HEK293T (cell line): Measurements from ENCODE around the gene EPHB1.

ENCODE experiments used
- BHLHE40 ChIP-seq: fragments of 450-650 bp; IDR thresholded peaks from 2 replicates; pipeline ENCODE4 v1.6.1; 2016; ENCODE audit warnings: mild to moderate bottlenecking, moderate library complexity, borderline replicate concordance
- ELF4 ChIP-seq: fragments of 450-650 bp; IDR thresholded peaks from 2 replicates; pipeline ENCODE4 v1.6.1; 2017; ENCODE audit warnings: antibody characterized with exemption
- FOXA1 ChIP-seq: fragments of 450-650 bp; IDR thresholded peaks from 2 replicates; pipeline ENCODE4 v1.6.1; 2016; ENCODE audit warnings: mild to moderate bottlenecking
- FOXK2 ChIP-seq: fragments of 450-650 bp; IDR thresholded peaks from 2 replicates; pipeline ENCODE4 v1.6.1; 2016; ENCODE audit warnings: mild to moderate bottlenecking
- FOXM1 ChIP-seq: fragments of 450-650 bp; IDR thresholded peaks from 2 replicates; pipeline ENCODE4 v1.6.1; 2017; ENCODE audit warnings: mild to moderate bottlenecking, borderline replicate concordance
- HDGF ChIP-seq: fragments of 450-650 bp; IDR thresholded peaks from 2 replicates; pipeline ENCODE4 v1.6.1; 2017; ENCODE audit warnings: antibody characterized with exemption, borderline replicate concordance
- NFRKB ChIP-seq: fragments of 450-650 bp; IDR thresholded peaks from 2 replicates; pipeline ENCODE4 v1.6.1; 2016; ENCODE audit warnings: mild to moderate bottlenecking, moderate library complexity
- PKNOX1 ChIP-seq: fragments of 450-650 bp; IDR thresholded peaks from 2 replicates; pipeline ENCODE4 v1.6.1; 2016
- SP1 ChIP-seq: fragments of 450-650 bp; IDR thresholded peaks from 2 replicates; pipeline ENCODE4 v1.6.1; 2017
- TARDBP ChIP-seq: fragments of 450-650 bp; IDR thresholded peaks from 2 replicates; pipeline ENCODE4 v1.6.1; 2016
- ZNF384 ChIP-seq: fragments of 450-650 bp; IDR thresholded peaks from 2 replicates; pipeline ENCODE4 v1.6.1; 2016

- no peak for TF ChIP-seq FOXM1
- no peak for TF ChIP-seq TARDBP
- no peak for TF ChIP-seq SP1
- TF ChIP-seq ELF4 = no peak
- TF ChIP-seq FOXK2 = no peak
- TF ChIP-seq PKNOX1 = no peak
- no peak for TF ChIP-seq ZNF384
- TF ChIP-seq FOXA1 = no peak
- no peak for TF ChIP-seq BHLHE40
- TF ChIP-seq HDGF = no peak
- TF ChIP-seq NFRKB = no peak
Measured at GRCh38 chr3:134872440-134873388, 77.7 kb downstream of the EPHB1 start.
